Measurements from ENCODE around the gene TIMM17A.

Gene TIMM17A

GRCh38 chr1:202010180-202011015 is 55.1 kb downstream of the TIMM17A start, which contains the start of gene ELF3:
Gene ELF3, plus strand, starts transcription at chr1:202010587. Its CDS starts 550 bp downstream, at chr1:202011137.
- H3K27ac ChIP-seq = peak within 1 kb of the TSS; percentile 97
- H3K27me3 ChIP-seq (ENCODE audit: control insufficient read depth, insufficient read depth, low read length) = no peaks in the 10 kb centered on the region
- TF ChIP-seq CTCF (IDR thresholded peaks at IDR 0.05) = no peak
- no peak within 1 kb of the TSS for H3K9ac ChIP-seq
- peaks cover 30% of the 10 kb centered on the region for H3K4me1 ChIP-seq
- H3K9me3 ChIP-seq (ENCODE audit: control insufficient read depth, low read length) = no peaks in the 10 kb centered on the region
- peaks cover 2% of the 10 kb centered on the region for H3K79me2 ChIP-seq
- H2AFZ ChIP-seq = peak within 1 kb of the TSS; percentile 51
- H3K4me2 ChIP-seq (ENCODE audit: low read length) = peak within 1 kb of the TSS; percentile 65
- H3K36me3 ChIP-seq (ENCODE audit: control insufficient read depth, insufficient read depth, low read length) = no peaks in the 10 kb centered on the region
- H3K4me3 ChIP-seq (ENCODE audit: low read depth, low read length) = peak within 1 kb of the TSS; percentile 63

- Histone ChIP-seq H3K79me2 (peaks cover 2% of the 10 kb centered on the region), H3K27me3 (ENCODE audit: control insufficient read depth, insufficient read depth, low read length) (no peaks in the 10 kb centered on the region), H3K27ac (no peak overlapping the region), H3K4me3 (ENCODE audit: low read depth, low read length) (peak overlapping the region; percentile 63), H3K4me2 (ENCODE audit: low read length) (peak overlapping the region; percentile 45), H3K9me3 (ENCODE audit: control insufficient read depth, low read length) (no peaks in the 10 kb centered on the region), H2AFZ (no peak overlapping the region), H3K9ac (no peak overlapping the region), H3K36me3 (ENCODE audit: control insufficient read depth, insufficient read depth, low read length) (no peaks in the 10 kb centered on the region), H3K4me1 (peaks cover 37% of the 10 kb centered on the region)
- no peak for TF ChIP-seq CTCF (IDR thresholded peaks at IDR 0.05)
These were observed 56.7 kb downstream of the TIMM17A start for GRCh38 chr1:202011994-202012393.

GRCh38 chr1:202012544-202013478 is 57.5 kb downstream of the TIMM17A start:
- Histone ChIP-seq H3K4me2 (ENCODE audit: low read length) (no peak overlapping the region), H3K9me3 (ENCODE audit: control insufficient read depth, low read length) (no peaks in the 10 kb centered on the region), H3K4me1 (peaks cover 37% of the 10 kb centered on the region), H2AFZ (no peak overlapping the region), H3K27me3 (ENCODE audit: control insufficient read depth, insufficient read depth, low read length) (no peaks in the 10 kb centered on the region), H3K9ac (no peak overlapping the region), H3K79me2 (peaks cover 2% of the 10 kb centered on the region), H3K27ac (no peak overlapping the region), H3K36me3 (ENCODE audit: control insufficient read depth, insufficient read depth, low read length) (no peaks in the 10 kb centered on the region), H3K4me3 (ENCODE audit: low read depth, low read length) (no peak overlapping the region)
- no peak for TF ChIP-seq CTCF (IDR thresholded peaks at IDR 0.05)

- Histone ChIP-seq H3K4me2 (ENCODE audit: low read length) (no peak overlapping the region), H2AFZ (no peak overlapping the region), H3K27me3 (ENCODE audit: control insufficient read depth, insufficient read depth, low read length) (no peaks in the 10 kb centered on the region), H3K36me3 (ENCODE audit: control insufficient read depth, insufficient read depth, low read length) (no peaks in the 10 kb centered on the region), H3K4me1 (peaks cover 43% of the 10 kb centered on the region), H3K27ac (no peak overlapping the region), H3K4me3 (ENCODE audit: low read depth, low read length) (no peak overlapping the region), H3K9ac (no peak overlapping the region), H3K79me2 (peaks cover 2% of the 10 kb centered on the region), H3K9me3 (ENCODE audit: control insufficient read depth, low read length) (no peaks in the 10 kb centered on the region)
- no peak for TF ChIP-seq CTCF (IDR thresholded peaks at IDR 0.05)
These were observed 58.3 kb downstream of the TIMM17A start for GRCh38 chr1:202013603-202014002.
